IMR-90 (cell line): ENCODE measurements around the gene COPS7A. TPM values are rescaled to one million over a fixed set of nuclear protein-coding genes. Genes with fewer than 3 reads are reported as not detected.

Experiments used
- ATAC-seq: fragments of 200-7000 bp; cut with Tn5 transposase; 2 replicates; pipeline ENCODE4 v1.9.1; 2020; ENCODE audit warnings: low read depth, mild to moderate bottlenecking, moderate library complexity
- BruUV-seq: library from RNA; stranded (reverse); fragments of 400-500 nt; replicated peaks from 2 replicates; lab custom pipeline; 2021; lab: Mats Ljungman, UMichigan
- CTCF ChIA-PET: fragments of 300-600 bp; formaldehyde crosslinking; extraction: SDS; loops from one replicate; lab custom pipeline; 2021; ENCODE audit warnings: antibody characterized with exemption; lab: Yijun Ruan, JAX
- POLR2A ChIA-PET: fragments of 300-600 bp; sonication (Branson Sonifier 250); formaldehyde crosslinking; loops from one replicate; lab custom pipeline; 2022; ENCODE audit warnings: antibody characterized with exemption; ENCODE audit not compliant: unreplicated experiment; lab: Charles Lee
- DNase-seq: peaks from one replicate; pipeline ENCODE4 v3.0.0; 2013
- H2AFZ ChIP-seq: replicated peaks from 2 replicates; pipeline ENCODE3; 2013; ENCODE audit warnings: low read length, mild to moderate bottlenecking; ENCODE audit not compliant: poor library complexity
- H2AK5ac ChIP-seq: 2 replicates; pipeline ENCODE4 v1.6.1; 2013; ENCODE audit warnings: low read depth, low read length, inconsistent platforms
- H2AK9ac ChIP-seq: replicated peaks from 2 replicates; pipeline ENCODE3; 2013; ENCODE audit warnings: mild to moderate bottlenecking, low read depth, low read length, moderate library complexity; ENCODE audit not compliant: poor library complexity
- H2BK120ac ChIP-seq: 2 replicates; pipeline ENCODE4 v1.6.1; 2013; ENCODE audit warnings: low read depth, low read length, inconsistent platforms
- H2BK15ac ChIP-seq: 3 replicates; pipeline ENCODE4 v1.6.1; 2013; ENCODE audit warnings: low read depth, low read length, inconsistent platforms
- H2BK20ac ChIP-seq: 2 replicates; pipeline ENCODE4 v1.6.1; 2013; ENCODE audit warnings: low read depth, mild to moderate bottlenecking, inconsistent platforms, low read length, moderate library complexity
- H2BK5ac ChIP-seq: 2 replicates; pipeline ENCODE4 v1.6.1; 2013; ENCODE audit warnings: mild to moderate bottlenecking, low read depth, low read length, inconsistent platforms; ENCODE audit not compliant: poor library complexity, severe bottlenecking
- H3K14ac ChIP-seq: replicated peaks from 2 replicates; pipeline ENCODE4 v1.6.1; 2013; ENCODE audit warnings: low read depth, low read length, inconsistent platforms
- H3K18ac ChIP-seq: 2 replicates; pipeline ENCODE4 v1.6.1; 2013; ENCODE audit warnings: low read depth, low read length, control low read depth
- H3K23ac ChIP-seq: 2 replicates; pipeline ENCODE4 v1.6.1; 2013; ENCODE audit warnings: low read depth, low read length, inconsistent platforms
- H3K27ac ChIP-seq: 2 replicates; pipeline ENCODE4 v1.5.1; 2013; ENCODE audit warnings: mild to moderate bottlenecking, control low read depth, low read length; ENCODE audit not compliant: insufficient read depth
- H3K27me3 ChIP-seq: 2 replicates; pipeline ENCODE4 v1.6.1; 2013; ENCODE audit warnings: low read length; ENCODE audit not compliant: control insufficient read depth, insufficient read depth
- H3K36me3 ChIP-seq: 2 replicates; pipeline ENCODE4 v1.6.1; 2013; ENCODE audit warnings: low read length, mixed read lengths; ENCODE audit not compliant: control insufficient read depth, insufficient read depth
- H3K4ac ChIP-seq: 2 replicates; pipeline ENCODE4 v1.6.1; 2013; ENCODE audit warnings: low read depth, low read length, inconsistent platforms
- H3K4me1 ChIP-seq: 2 replicates; pipeline ENCODE4 v1.6.1; 2013; ENCODE audit warnings: low read length, mixed read lengths; ENCODE audit not compliant: control insufficient read depth, insufficient read depth
- H3K4me2 ChIP-seq: 2 replicates; pipeline ENCODE4 v1.6.1; 2013; ENCODE audit warnings: low read depth, mild to moderate bottlenecking, control low read depth, low read length, moderate library complexity
- H3K4me3 ChIP-seq: 2 replicates; pipeline ENCODE4 v1.5.1; 2013; ENCODE audit warnings: low read depth, mild to moderate bottlenecking, control low read depth, low read length, moderate library complexity; ENCODE audit not compliant: insufficient read depth
- H3K56ac ChIP-seq: 2 replicates; pipeline ENCODE4 v1.6.1; 2013; ENCODE audit warnings: low read length, inconsistent platforms; ENCODE audit not compliant: insufficient read depth; ENCODE audit errors: extremely low read depth
- H3K79me1 ChIP-seq, 2 experiments: 2 replicates each; pipeline ENCODE4 v1.6.1; 2013; ENCODE audit warnings: low read length in 2 of 2, inconsistent platforms in 1 of 2, low read depth in 1 of 2
- H3K9ac ChIP-seq: 2 replicates; pipeline ENCODE4 v1.6.1; 2013; ENCODE audit warnings: low read depth, low read length, control low read depth
- H3K9me1 ChIP-seq: 2 replicates; pipeline ENCODE4 v1.6.1; 2013; ENCODE audit warnings: low read length, inconsistent platforms; ENCODE audit not compliant: insufficient read depth
- H3K9me3 ChIP-seq: 2 replicates; pipeline ENCODE4 v1.6.1; 2013; ENCODE audit warnings: low read length; ENCODE audit not compliant: control insufficient read depth, insufficient read depth
- H4K20me1 ChIP-seq: 2 replicates; pipeline ENCODE4 v1.6.1; 2013; ENCODE audit warnings: low read length, inconsistent platforms; ENCODE audit not compliant: insufficient read depth
- H4K5ac ChIP-seq: 2 replicates; pipeline ENCODE4 v1.6.1; 2013; ENCODE audit warnings: mild to moderate bottlenecking, low read depth, low read length, control low read depth
- H4K8ac ChIP-seq, 2 experiments: 2 replicates each; pipeline ENCODE4 v1.6.1; 2013; ENCODE audit warnings: low read depth in 2 of 2, low read length in 2 of 2, control low read depth in 1 of 2, inconsistent platforms in 1 of 2
- H4K91ac ChIP-seq: 2 replicates; pipeline ENCODE4 v1.6.1; 2013; ENCODE audit warnings: low read depth, low read length, inconsistent platforms; ENCODE audit not compliant: insufficient read depth
- CEBPB ChIP-seq: IDR thresholded peaks from 2 replicates; pipeline ENCODE4 v1.6.1; 2012; ENCODE audit warnings: low read depth, low read length, improper control_type of control experiment
- ELK1 ChIP-seq: fragments of 150-350 bp; IDR thresholded peaks from 2 replicates; pipeline ENCODE4 v1.6.1; 2016; ENCODE audit warnings: low read depth, mild to moderate bottlenecking, low read length, moderate library complexity, borderline replicate concordance
- FOS ChIP-seq: fragments of 150-350 bp; IDR thresholded peaks from 2 replicates; pipeline ENCODE4 v1.6.1; 2016; ENCODE audit warnings: low read depth, low read length
- MAZ ChIP-seq: IDR thresholded peaks from 2 replicates; pipeline ENCODE4 v1.6.1; 2012; ENCODE audit warnings: low read depth, mild to moderate bottlenecking, low read length, improper control_type of control experiment, moderate library complexity, borderline replicate concordance
- NFE2L2 ChIP-seq: fragments of 150-350 bp; IDR thresholded peaks from 2 replicates; pipeline ENCODE4 v1.6.1; 2016; ENCODE audit warnings: low read depth, mild to moderate bottlenecking, low read length
- RAD21 ChIP-seq: IDR thresholded peaks from 2 replicates; pipeline ENCODE4 v1.6.1; 2012; ENCODE audit warnings: low read length, improper control_type of control experiment
- RCOR1 ChIP-seq: IDR thresholded peaks from 2 replicates; pipeline ENCODE4 v1.6.1; 2012; ENCODE audit warnings: mild to moderate bottlenecking, low read length, improper control_type of control experiment; ENCODE audit not compliant: insufficient replicate concordance
- RFX5 ChIP-seq: IDR thresholded peaks from 2 replicates; pipeline ENCODE4 v1.8.0; 2012; ENCODE audit warnings: low read depth, mild to moderate bottlenecking, low read length, moderate library complexity
- SMC3 ChIP-seq: fragments of 150-350 bp; IDR thresholded peaks from 2 replicates; pipeline ENCODE4 v1.6.1; 2016; ENCODE audit warnings: low read depth, mild to moderate bottlenecking, antibody characterized with exemption, low read length, moderate library complexity
- USF2 ChIP-seq: fragments of 150-350 bp; IDR thresholded peaks from 2 replicates; pipeline ENCODE4 v1.6.1; 2017; ENCODE audit warnings: mild to moderate bottlenecking, antibody characterized with exemption, low read length, low read depth
- WGBS, 2 experiments: methylation state at CpG; one replicate each; pipeline versions ENCODE4 v1.1.5 to v1.1.7; 2013; ENCODE audit warnings: missing lambda C conversion rate in 2 of 2; ENCODE audit not compliant: insufficient read length in 1 of 2; ENCODE audit errors: extremely low coverage in 2 of 2; 5-methylcytosine and 5-hydroxymethylcytosine counted together
- dilution Hi-C: fragments of 300-500 bp; cut with HindIII; formaldehyde crosslinking; loops from one replicate; pipeline ENCODE4 v1.14.3; 2018; ENCODE audit warnings: low sequenced_read_pairs; ENCODE audit not compliant: unreplicated experiment
- in situ Hi-C: fragments of 300-500 bp; cut with MboI; formaldehyde crosslinking; loops from 3 replicates; pipeline ENCODE4 v1.14.3; 2019; ENCODE audit warnings: low sequenced_read_pairs, inconsistent platforms, mixed read lengths
- intact Hi-C: fragments of 100-400 bp; cut with micrococcal nuclease; formaldehyde crosslinking; loops from 2 replicates; pipeline ENCODE4 v1.10.0; 2022
- polyA plus RNA-seq, 3 experiments: library from polyadenylated mRNA; depleted of rRNA; stranded (reverse); fragments of >200 nt; gene quantifications; 2 replicates each; pipeline ENCODE4 v1.2.3, GENCODE V29; 2012; ENCODE audit warnings: low replicate concordance in 1 of 3
- total RNA-seq: library from RNA; depleted of rRNA; stranded (reverse); fragments of >200 nt; gene quantifications from 2 replicates; pipeline ENCODE4 v1.2.3, GENCODE V29; 2012

Gene COPS7A
- total and polyA plus RNA-seq, 2 of the 4 experiments (the other 2 are of a cell fraction), result 58.8 to 135 TPM

- no TSS peak for BruUV-seq
- Histone ChIP-seq H2AK5ac (no peak overlapping the region), H3K27ac (peak overlapping the region; percentile 19; the same call in 1 of the 2 replicates), H3K14ac (peak overlapping the region; percentile 51), H3K4me1 (peaks cover 4% of the 10 kb centered on the region; the same call in 1 of the 2 replicates), H3K23ac (no peak overlapping the region), H4K5ac (peak overlapping the region; percentile 6), H3K18ac (no peak overlapping the region), H2BK120ac (no peak overlapping the region), H3K4me2 (peak overlapping the region; percentile 70), H2AK9ac (peak overlapping the region; percentile 76), H3K9ac (peak overlapping the region; percentile 6; the same call in 1 of the 2 replicates), H4K8ac (peak overlapping the region in 1 of 2 experiments; percentile 70; a peak in 1 of 4 replicates), H2BK5ac (no peak overlapping the region), H4K20me1 (no peaks in the 10 kb centered on the region), H3K4me3 (no peak overlapping the region), H2AFZ (peak overlapping the region; percentile 85), H3K27me3 (no peaks in the 10 kb centered on the region), H3K56ac (no peak overlapping the region), H2BK20ac (no peak overlapping the region), H3K9me3 (no peaks in the 10 kb centered on the region), H4K91ac (no peak overlapping the region), H3K9me1 (no peaks in the 10 kb centered on the region), H3K36me3 (no peaks in the 10 kb centered on the region), H2BK15ac (no peak overlapping the region), H3K79me1 (no peaks in the 10 kb centered on the region), H3K4ac (peak overlapping the region; percentile 19)
- CTCF ChIA-PET, result interaction anchor here (0.6 to 2.3 kb wide), 4 partner anchors 9 to 34 kb away, joined by 3 to 16 read pairs (median 4); partner anchors contain the start of gene MLF2
- ATAC-seq, result peak; percentile 46
- dilution Hi-C loops, result no loop called here
- POLR2A ChIA-PET, result interaction anchor here (0.6 kb wide), 1 partner anchor 288 kb away, joined by 17 read pairs; no protein-coding TSS in a partner anchor
- in situ Hi-C loops, result no loop called here
- intact Hi-C loops, result loop anchor here (1.0 kb wide), 1 partner anchor 47 kb away; no protein-coding TSS in a partner anchor
- TF ChIP-seq RCOR1, result no peak
- no peak for TF ChIP-seq CEBPB
- TF ChIP-seq MAZ, result no peak
- TF ChIP-seq USF2, result no peak
- TF ChIP-seq SMC3, result no peak
- TF ChIP-seq RFX5, result no peak
- TF ChIP-seq RAD21, result no peak
- no peak for TF ChIP-seq NFE2L2
- no peak for TF ChIP-seq FOS
- TF ChIP-seq ELK1, result no peak
- WGBS, 2 experiments, result 33% methylated on average over 8 of the region's 14 CpGs; no CpG with 5 or more reads in 1 of the 2 experiments
- no peak for DNase-seq
These were observed 54.3 kb downstream of the COPS7A start for GRCh38 chr12:6778217-6778573.
